Testis (tissue), 2 donors: ENCODE data around the gene TACSTD2.

Experiments
- CTCF ChIP-seq, 3 experiments: fragments of 450-650 bp in 2 of 3; fragments of 200-600 bp in 1 of 3; sonication (generic) in 1 of 3; IDR thresholded peaks; one replicate each; pipeline ENCODE4 v1.5.1; 2016 to 2019; ENCODE audit warnings: antibody characterized with exemption in 3 of 3, mild to moderate bottlenecking in 2 of 3, moderate library complexity in 1 of 3
- POLR2A ChIP-seq: fragments of 450-650 bp; IDR thresholded peaks from one replicate; pipeline ENCODE4 v1.6.1; 2017; ENCODE audit warnings: antibody characterized with exemption, mild to moderate bottlenecking, moderate library complexity

DNA sequence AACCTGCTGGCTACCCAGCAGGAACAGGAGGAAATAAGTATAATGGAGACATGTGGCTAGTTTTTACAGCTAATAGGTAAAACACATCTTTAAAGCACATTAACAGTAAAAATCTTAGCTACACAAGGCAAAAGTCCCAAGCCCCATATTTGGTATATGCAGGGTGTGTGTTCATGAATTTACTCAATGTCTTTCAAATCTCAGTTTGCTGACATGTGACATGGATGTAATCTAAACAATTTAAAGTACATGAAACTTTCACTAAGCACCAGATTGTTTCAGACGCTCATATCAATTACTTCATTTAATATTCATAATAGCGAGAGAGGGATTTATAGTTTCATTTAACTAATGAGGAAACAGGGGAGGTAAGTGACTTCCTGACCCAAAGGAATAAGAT, 3.9 kb downstream of the TACSTD2 start:
- TF ChIP-seq POLR2A (no peak), CTCF (IDR thresholded peaks at IDR 0.05) (no peak)
